ENCODE measurements around the gene SRP54. TPM values are rescaled to one million over a fixed set of nuclear protein-coding genes. Genes with fewer than 3 reads are reported as not detected.
"Not testable (repeated sequence)": the region's sequence is repeated elsewhere in the genome, so short reads cannot be mapped to it uniquely, and the experiment has no call there.

The SRP54 gene
- total RNA-seq, 1 donor from 2014 or later, result 47.5 TPM

GRCh38 chr14:35028435-35028834 is 45.6 kb downstream of the SRP54 start:
- no peak for DNase-seq
- H3K4me1 ChIP-seq, result no peaks in the 10 kb centered on the region
- no peaks in the 10 kb centered on the region for H3K27me3 ChIP-seq

GRCh38 chr14:35032562-35032961 is 49.8 kb downstream of the SRP54 start:
- H3K36me3 ChIP-seq, result peaks cover 55% of the 10 kb centered on the region
- no peak for TF ChIP-seq CTCF (IDR thresholded peaks at IDR 0.05)

More at GRCh38 chr14:35028435-35028834, 45.6 kb downstream of the SRP54 start:
- H3K36me3 ChIP-seq, result peaks cover 90% of the 10 kb centered on the region
- ATAC-seq, result no peak
- no peaks in the 10 kb centered on the region for H3K9me3 ChIP-seq
- TF ChIP-seq CTCF (IDR thresholded peaks at IDR 0.05), result no peak
- H3K27ac ChIP-seq, result no peak overlapping the region
- intact Hi-C loops (cut with DNase I), result no loop called here
- H3K4me3 ChIP-seq, result no peak overlapping the region

GRCh38 chr14:35034440-35034833 is 51.6 kb downstream of the SRP54 start:
- intact Hi-C loops (cut with DNase I), result no loop called here
- peaks cover 11% of the 10 kb centered on the region for H3K9me3 ChIP-seq
- TF ChIP-seq CTCF (IDR thresholded peaks at IDR 0.05), result no peak
- no peaks in the 10 kb centered on the region for H3K27me3 ChIP-seq
- H3K27ac ChIP-seq, result no peak overlapping the region
- no peak for ATAC-seq
- no peak overlapping the region for H3K4me3 ChIP-seq
- peaks cover 38% of the 10 kb centered on the region for H3K36me3 ChIP-seq
- no peaks in the 10 kb centered on the region for H3K4me1 ChIP-seq
- no peak for DNase-seq

More at GRCh38 chr14:35032562-35032961, 49.8 kb downstream of the SRP54 start:
- H3K9me3 ChIP-seq, result peaks cover 11% of the 10 kb centered on the region
- no peak overlapping the region for H3K4me3 ChIP-seq
- ATAC-seq, result no peak
- H3K27me3 ChIP-seq, result no peaks in the 10 kb centered on the region
- intact Hi-C loops (cut with DNase I), result no loop called here
- no peaks in the 10 kb centered on the region for H3K4me1 ChIP-seq
- H3K27ac ChIP-seq, result no peak overlapping the region
- DNase-seq, result no peak

GRCh38 chr14:35034944-35035554 is 52.3 kb downstream of the SRP54 start:
- H3K4me1 ChIP-seq; ATAC-seq; intact Hi-C loops (cut with DNase I); H3K27ac ChIP-seq; H3K4me3 ChIP-seq; H3K27me3 ChIP-seq; DNase-seq: not testable (repeated sequence)
- H3K9me3 ChIP-seq, result peaks cover 11% of the 10 kb centered on the region
- H3K36me3 ChIP-seq, result peaks cover 32% of the 10 kb centered on the region

- DNase-seq; intact Hi-C loops (cut with DNase I); H3K4me1 ChIP-seq; ATAC-seq; H3K36me3 ChIP-seq; H3K27me3 ChIP-seq; H3K27ac ChIP-seq; H3K4me3 ChIP-seq: not testable (repeated sequence)
- H3K9me3 ChIP-seq, result peaks cover 11% of the 10 kb centered on the region
Measured at GRCh38 chr14:35038312-35038711, 55.5 kb downstream of the SRP54 start.

GRCh38 chr14:35042632-35043031 is 59.8 kb downstream of the SRP54 start:
- no peak for ATAC-seq
- H3K4me3 ChIP-seq, result no peak overlapping the region
- peaks cover 7% of the 10 kb centered on the region for H3K4me1 ChIP-seq
- no peak overlapping the region for H3K27ac ChIP-seq
- intact Hi-C loops (cut with DNase I), result no loop called here
- TF ChIP-seq CTCF (IDR thresholded peaks at IDR 0.05), result no peak
- no peaks in the 10 kb centered on the region for H3K9me3 ChIP-seq
- H3K36me3 ChIP-seq, result no peaks in the 10 kb centered on the region
- no peak for DNase-seq
- no peaks in the 10 kb centered on the region for H3K27me3 ChIP-seq

GRCh38 chr14:35043046-35043445 is 60.3 kb downstream of the SRP54 start:
- intact Hi-C loops (cut with DNase I), result no loop called here

More at GRCh38 chr14:35043046-35043445, 60.3 kb downstream of the SRP54 start:
- no peak overlapping the region for H3K4me3 ChIP-seq
- ATAC-seq (no peak), DNase-seq (no peak)
- TF ChIP-seq CTCF (IDR thresholded peaks at IDR 0.05), result no peak
- H3K27ac ChIP-seq, result no peak overlapping the region
- no peaks in the 10 kb centered on the region for H3K36me3 ChIP-seq
- H3K27me3 ChIP-seq, result no peaks in the 10 kb centered on the region
- H3K4me1 ChIP-seq, result peaks cover 11% of the 10 kb centered on the region
- H3K9me3 ChIP-seq, result no peaks in the 10 kb centered on the region
